Measurements from ENCODE around the gene MRPL52.

MRPL52 gene

GRCh38 chr14:22875003-22875747 lies 45.5 kb downstream of the MRPL52 start:
- Histone ChIP-seq H3K4me3 (ENCODE audit: low read depth, low read length) (no peak overlapping the region), H3K9me3 (ENCODE audit: control insufficient read depth, low read length) (no peaks in the 10 kb centered on the region), H3K36me3 (ENCODE audit: control insufficient read depth, insufficient read depth, low read length) (no peaks in the 10 kb centered on the region), H2AFZ (no peak overlapping the region), H3K27me3 (ENCODE audit: control insufficient read depth, insufficient read depth, low read length) (no peaks in the 10 kb centered on the region), H3K4me1 (peaks cover 12% of the 10 kb centered on the region), H3K9ac (no peak overlapping the region), H3K79me2 (peaks cover 2% of the 10 kb centered on the region), H3K4me2 (ENCODE audit: low read length) (no peak overlapping the region), H3K27ac (no peak overlapping the region)
- no peak for TF ChIP-seq CTCF (IDR thresholded peaks at IDR 0.05)

- H2AFZ ChIP-seq, result no peak overlapping the region
- no peaks in the 10 kb centered on the region for H3K9me3 ChIP-seq (ENCODE audit: control insufficient read depth, low read length)
- H3K4me3 ChIP-seq (ENCODE audit: low read depth, low read length), result no peak overlapping the region
- H3K79me2 ChIP-seq, result peaks cover 2% of the 10 kb centered on the region
- H3K4me1 ChIP-seq, result peaks cover 6% of the 10 kb centered on the region
- TF ChIP-seq CTCF (IDR thresholded peaks at IDR 0.05), result no peak
- H3K4me2 ChIP-seq (ENCODE audit: low read length), result no peak overlapping the region
- no peaks in the 10 kb centered on the region for H3K36me3 ChIP-seq (ENCODE audit: control insufficient read depth, insufficient read depth, low read length)
- H3K27me3 ChIP-seq (ENCODE audit: control insufficient read depth, insufficient read depth, low read length), result no peaks in the 10 kb centered on the region
- no peak overlapping the region for H3K9ac ChIP-seq
- no peak overlapping the region for H3K27ac ChIP-seq
These were observed 46.1 kb downstream of the MRPL52 start for GRCh38 chr14:22875748-22876319.

GRCh38 chr14:22877000-22877501 lies 47.4 kb downstream of the MRPL52 start:
- no peak overlapping the region for H3K9ac ChIP-seq
- no peaks in the 10 kb centered on the region for H3K36me3 ChIP-seq (ENCODE audit: control insufficient read depth, insufficient read depth, low read length)
- no peak overlapping the region for H3K27ac ChIP-seq
- no peak overlapping the region for H3K4me3 ChIP-seq (ENCODE audit: low read depth, low read length)
- H2AFZ ChIP-seq, result no peak overlapping the region
- H3K9me3 ChIP-seq (ENCODE audit: control insufficient read depth, low read length), result no peaks in the 10 kb centered on the region
- peaks cover 12% of the 10 kb centered on the region for H3K4me1 ChIP-seq
- H3K27me3 ChIP-seq (ENCODE audit: control insufficient read depth, insufficient read depth, low read length), result no peaks in the 10 kb centered on the region
- peaks cover 5% of the 10 kb centered on the region for H3K79me2 ChIP-seq
- TF ChIP-seq CTCF (IDR thresholded peaks at IDR 0.05), result no peak
- no peak overlapping the region for H3K4me2 ChIP-seq (ENCODE audit: low read length)

- H3K4me2 ChIP-seq (ENCODE audit: low read length), result no peak overlapping the region
- TF ChIP-seq CTCF (IDR thresholded peaks at IDR 0.05), result no peak
- H3K9ac ChIP-seq, result no peak overlapping the region
- no peak overlapping the region for H2AFZ ChIP-seq
- no peak overlapping the region for H3K4me3 ChIP-seq (ENCODE audit: low read depth, low read length)
- no peak overlapping the region for H3K27ac ChIP-seq
- H3K27me3 ChIP-seq (ENCODE audit: control insufficient read depth, insufficient read depth, low read length), result no peaks in the 10 kb centered on the region
- H3K9me3 ChIP-seq (ENCODE audit: control insufficient read depth, low read length), result no peaks in the 10 kb centered on the region
- peaks cover 20% of the 10 kb centered on the region for H3K4me1 ChIP-seq
- H3K79me2 ChIP-seq, result peaks cover 3% of the 10 kb centered on the region
- H3K36me3 ChIP-seq (ENCODE audit: control insufficient read depth, insufficient read depth, low read length), result no peaks in the 10 kb centered on the region
These were observed 48.9 kb downstream of the MRPL52 start for GRCh38 chr14:22878271-22879246.

Data from parathyroid adenoma (tissue), 2 donors.